HG03571 (cell line): ENCODE results near the gene CDCA5.

ENCODE experiments used
- ATAC-seq: cut with Tn5 transposase; IDR thresholded peaks from one replicate; pipeline ENCODE4 v1.9.1; 2021; ENCODE audit not compliant: unreplicated experiment

The CDCA5 gene

GRCh38 chr11:65077451-65077850, 6.4 kb downstream of the CDCA5 start:
- no peak for ATAC-seq

- no peak for ATAC-seq
These were observed 11.2 kb downstream of the CDCA5 start for GRCh38 chr11:65072631-65072966.

GRCh38 chr11:65071907-65072630, 11.8 kb downstream of the CDCA5 start:
- no peak for ATAC-seq

GRCh38 chr11:65069217-65069616, 14.6 kb downstream of the CDCA5 start:
- no peak for ATAC-seq

- ATAC-seq: no peak
These were observed 16.4 kb downstream of the CDCA5 start for GRCh38 chr11:65067446-65067845.

- no peak for ATAC-seq
These were observed 17.0 kb downstream of the CDCA5 start for GRCh38 chr11:65066805-65067291.

GRCh38 chr11:65066315-65066714, 17.5 kb downstream of the CDCA5 start:
- ATAC-seq: no peak

- no peak for ATAC-seq
These were observed 18.0 kb downstream of the CDCA5 start for GRCh38 chr11:65065851-65066250.

GRCh38 chr11:65064847-65065240, 19.0 kb downstream of the CDCA5 start:
- no peak for ATAC-seq

GRCh38 chr11:65063532-65063931, 20.3 kb downstream of the CDCA5 start:
- no peak for ATAC-seq

GRCh38 chr11:65060913-65061408, 22.9 kb downstream of the CDCA5 start:
- ATAC-seq: no peak

GRCh38 chr11:65059959-65060824, 23.6 kb downstream of the CDCA5 start:
- ATAC-seq: no peak

GRCh38 chr11:65059523-65059922, 24.3 kb downstream of the CDCA5 start:
- no peak for ATAC-seq

GRCh38 chr11:65058419-65059054, 25.3 kb downstream of the CDCA5 start, which contains the start of gene NAALADL1:
TSS of gene NAALADL1 (minus strand) at chr11:65058553. CDS start at chr11:65058521, 32 bp downstream.
- no peak for ATAC-seq

GRCh38 chr11:65058012-65058411, 25.8 kb downstream of the CDCA5 start:
- ATAC-seq: no peak

- no peak for ATAC-seq
These were observed 26.3 kb downstream of the CDCA5 start for GRCh38 chr11:65057526-65057925.

GRCh38 chr11:65056999-65057398, 26.8 kb downstream of the CDCA5 start:
- ATAC-seq: no peak

GRCh38 chr11:65055538-65055937, 28.3 kb downstream of the CDCA5 start:
- no peak for ATAC-seq

GRCh38 chr11:65053827-65054508, 29.9 kb downstream of the CDCA5 start:
- ATAC-seq: no peak

- no peak for ATAC-seq
These were observed 32.4 kb downstream of the CDCA5 start for GRCh38 chr11:65051398-65051858.
